Brain microvascular endothelial cell (primary cell): ENCODE measurements around the gene PRRT4.

ENCODE experiments used
- DNase-seq: peaks from one replicate; pipeline ENCODE4 v3.0.0-alpha.2; 2020
- H3K27ac ChIP-seq: fragments of 250-450 bp; sonication (Bioruptor Pico); 2 replicates; pipeline ENCODE4 v1.5.1; 2020; ENCODE audit warnings: mild to moderate bottlenecking, moderate library complexity
- H3K27me3 ChIP-seq: fragments of 250-450 bp; sonication (Bioruptor Pico); replicated peaks from 2 replicates; pipeline ENCODE4 v1.5.1; 2020; ENCODE audit warnings: mild to moderate bottlenecking
- H3K36me3 ChIP-seq: fragments of 250-450 bp; sonication (Bioruptor Pico); replicated peaks from 2 replicates; pipeline ENCODE4 v1.5.1; 2020; ENCODE audit warnings: mild to moderate bottlenecking
- H3K4me3 ChIP-seq: 2 replicates; pipeline ENCODE4 v1.5.1; 2011; ENCODE audit warnings: low read depth, mild to moderate bottlenecking, control low read depth, low read length, moderate library complexity
- CTCF ChIP-seq: IDR thresholded peaks from 2 replicates; pipeline ENCODE4 v1.5.1; 2011; ENCODE audit warnings: low read depth, mild to moderate bottlenecking, moderate library complexity, low read length, control low read depth, inconsistent platforms; ENCODE audit errors: missing control alignments
- in situ Hi-C: cut with HindIII; loops from 2 replicates; pipeline ENCODE4 v1.10.0; 2017; ENCODE audit warnings: low sequenced_read_pairs, low pct_ligation_motif_present

Gene PRRT4

GRCh38 chr7:128398016-128398840, 36.7 kb upstream of the PRRT4 start:
- peak; percentile 97 for TF ChIP-seq CTCF
- Histone ChIP-seq H3K36me3 (peaks cover 55% of the 10 kb centered on the region), H3K27ac (no peak overlapping the region), H3K4me3 (no peak overlapping the region), H3K27me3 (no peaks in the 10 kb centered on the region)
- DNase-seq = peak; percentile 32
- in situ Hi-C loops = no loop called here

GRCh38 chr7:128396357-128396756, 34.9 kb upstream of the PRRT4 start:
- in situ Hi-C loops = no loop called here
- TF ChIP-seq CTCF = no peak
- Histone ChIP-seq H3K27ac (no peak overlapping the region), H3K27me3 (no peaks in the 10 kb centered on the region), H3K36me3 (peaks cover 67% of the 10 kb centered on the region), H3K4me3 (no peak overlapping the region)
- DNase-seq = no peak

GRCh38 chr7:128395748-128396147, 34.3 kb upstream of the PRRT4 start:
- peak; percentile 41 for TF ChIP-seq CTCF
- H3K27ac ChIP-seq = no peak overlapping the region
- no peak overlapping the region for H3K4me3 ChIP-seq
- in situ Hi-C loops = no loop called here
- no peaks in the 10 kb centered on the region for H3K27me3 ChIP-seq
- DNase-seq = no peak
- H3K36me3 ChIP-seq = peaks cover 61% of the 10 kb centered on the region

GRCh38 chr7:128394904-128395496, 33.5 kb upstream of the PRRT4 start:
- peaks cover 53% of the 10 kb centered on the region for H3K36me3 ChIP-seq
- no peak for DNase-seq

GRCh38 chr7:128393526-128394330, 32.2 kb upstream of the PRRT4 start:
- Histone ChIP-seq H3K27me3 (no peaks in the 10 kb centered on the region), H3K27ac (no peak overlapping the region), H3K36me3 (peaks cover 49% of the 10 kb centered on the region), H3K4me3 (no peak overlapping the region)
- no peak for TF ChIP-seq CTCF
- no peak for DNase-seq
- in situ Hi-C loops = no loop called here

More at GRCh38 chr7:128394904-128395496, 33.5 kb upstream of the PRRT4 start:
- Histone ChIP-seq H3K27ac (no peak overlapping the region), H3K4me3 (no peak overlapping the region), H3K27me3 (no peaks in the 10 kb centered on the region)
- in situ Hi-C loops = no loop called here
- no peak for TF ChIP-seq CTCF
